ENCODE results near the gene CBFB.

CBFB gene

DNA sequence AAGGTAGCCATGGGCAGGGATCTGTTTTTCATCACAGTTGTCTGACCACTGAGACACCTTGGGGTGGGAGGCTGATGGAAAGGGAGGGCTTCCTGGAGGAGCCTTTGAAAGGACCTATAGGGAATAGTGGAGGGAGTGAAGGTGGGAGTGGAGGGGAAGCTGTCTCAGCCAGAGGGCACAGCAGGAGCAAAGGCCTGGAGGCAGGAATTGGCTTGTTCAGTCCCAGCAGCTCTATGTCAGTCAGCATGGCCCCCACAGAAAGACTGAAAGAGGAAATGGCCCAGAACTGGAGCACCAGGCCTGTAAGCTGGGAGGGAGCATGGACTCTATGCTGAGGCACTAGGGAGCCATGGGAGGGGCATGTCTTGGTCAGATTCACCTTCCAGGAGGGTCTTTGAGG is 12.8 kb upstream of the CBFB start:
- no peak for DNase-seq (ENCODE audit: extremely low read depth in 1 of 2, low read depth in 1 of 2)

DNA sequence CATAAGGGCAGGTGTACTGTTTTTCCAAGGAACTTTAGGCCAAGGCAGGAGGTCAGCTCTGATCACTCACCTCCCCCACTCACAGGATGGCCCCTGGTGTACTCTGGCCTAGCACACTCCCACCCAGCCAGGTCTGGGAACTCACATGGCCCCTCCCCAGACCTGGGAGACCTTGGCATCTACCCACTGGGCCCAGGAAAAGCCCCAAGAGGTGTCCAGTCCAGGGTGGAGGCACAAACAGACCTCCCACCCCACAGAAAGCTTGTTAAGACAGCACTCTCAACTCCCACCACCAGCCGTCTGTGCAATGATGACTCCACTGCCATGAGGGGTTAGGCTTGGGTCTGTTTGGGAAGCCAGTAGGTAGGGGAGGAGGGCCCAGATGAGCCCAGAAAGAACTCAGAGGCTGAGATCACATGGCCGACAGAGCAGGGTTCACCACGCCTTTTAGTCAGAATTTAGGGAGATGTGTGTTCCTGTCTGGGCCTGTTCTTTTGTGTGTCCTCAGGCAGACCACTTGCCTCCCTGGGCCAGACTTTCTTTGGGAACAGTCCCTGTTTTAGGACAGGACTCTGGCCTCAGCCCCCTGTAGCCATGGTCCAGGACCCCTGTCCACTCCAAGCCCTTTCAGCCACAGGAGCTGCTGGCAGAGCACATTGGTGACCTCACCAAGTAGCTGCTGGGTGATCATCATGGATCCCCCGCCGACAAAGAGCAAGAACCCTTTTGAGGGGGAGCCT is 12.1 kb upstream of the CBFB start:
- no peak for DNase-seq (ENCODE audit: extremely low read depth in 1 of 2, low read depth in 1 of 2)

DNA sequence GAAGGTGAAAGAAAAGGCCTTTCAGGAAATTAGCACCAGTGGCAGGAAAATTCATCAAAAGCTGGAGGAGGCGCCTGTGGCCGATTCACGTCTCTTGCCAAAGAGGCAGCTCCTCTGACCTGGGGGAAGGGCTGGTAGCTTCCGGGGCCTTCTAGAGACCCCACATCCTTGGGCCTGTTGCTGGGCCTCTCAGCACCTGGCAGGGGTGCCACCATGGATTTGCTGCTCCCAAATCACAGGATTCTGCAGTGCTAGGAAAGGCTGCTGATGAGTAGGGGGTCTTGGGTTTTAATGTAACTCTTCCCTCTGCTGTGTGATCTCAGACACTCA is 11.6 kb upstream of the CBFB start:
- DNase-seq (ENCODE audit: extremely low read depth in 1 of 2, low read depth in 1 of 2) = no peak

DNA sequence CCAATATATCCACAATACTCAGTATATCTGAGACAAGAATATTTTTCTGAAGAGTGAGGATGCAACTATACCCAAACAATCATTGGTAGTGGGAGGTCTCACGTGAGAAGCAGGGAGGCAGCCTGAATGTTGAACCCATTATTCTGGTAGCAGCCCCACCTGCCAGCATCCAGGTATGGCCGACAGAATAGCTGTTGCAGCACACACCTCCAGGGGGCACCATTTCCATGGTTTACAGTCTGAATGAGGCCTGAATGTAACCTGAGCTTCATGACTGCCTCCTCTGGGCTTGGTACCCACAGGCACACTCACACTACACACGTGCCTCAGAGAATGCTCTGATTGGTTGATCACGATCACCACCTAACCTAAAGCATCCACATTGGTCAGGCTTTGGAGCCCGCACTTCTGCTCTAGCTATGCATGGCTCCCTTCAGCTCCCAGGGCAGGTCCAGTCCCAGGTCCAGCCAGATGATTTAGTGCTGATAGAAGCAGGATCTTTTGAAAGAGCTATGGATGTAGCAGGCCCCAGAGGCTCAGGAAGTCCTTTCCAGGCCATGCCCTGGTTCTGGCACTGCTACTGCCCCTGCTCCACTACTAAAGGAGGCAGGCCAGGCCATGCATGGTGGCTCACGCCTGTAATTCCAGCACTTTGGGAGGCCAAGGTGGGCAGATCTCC is 11.0 kb upstream of the CBFB start:
- peak; percentile 59 to 85 for DNase-seq (ENCODE audit: extremely low read depth in 1 of 2, low read depth in 1 of 2)

DNA sequence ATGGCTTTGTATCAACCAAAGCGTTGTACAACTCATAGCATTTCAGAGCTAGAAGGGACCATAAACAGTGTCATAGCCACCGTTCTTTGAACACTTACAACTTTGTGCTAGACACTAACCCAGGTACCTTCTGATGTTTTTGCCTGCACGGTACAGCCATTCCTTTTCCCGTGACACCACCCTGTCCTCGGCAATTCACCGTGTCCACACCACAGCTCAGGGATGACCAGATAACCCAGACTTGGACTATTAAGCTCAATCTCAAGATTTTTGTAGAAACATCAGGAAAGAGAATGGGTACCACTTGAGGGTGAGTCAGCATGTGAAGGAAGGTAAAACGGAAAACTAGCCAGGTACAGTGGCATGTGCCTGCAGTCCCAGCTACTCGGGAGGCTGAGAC is 9.8 kb upstream of the CBFB start:
- DNase-seq (ENCODE audit: extremely low read depth in 1 of 2, low read depth in 1 of 2) = no peak

DNA sequence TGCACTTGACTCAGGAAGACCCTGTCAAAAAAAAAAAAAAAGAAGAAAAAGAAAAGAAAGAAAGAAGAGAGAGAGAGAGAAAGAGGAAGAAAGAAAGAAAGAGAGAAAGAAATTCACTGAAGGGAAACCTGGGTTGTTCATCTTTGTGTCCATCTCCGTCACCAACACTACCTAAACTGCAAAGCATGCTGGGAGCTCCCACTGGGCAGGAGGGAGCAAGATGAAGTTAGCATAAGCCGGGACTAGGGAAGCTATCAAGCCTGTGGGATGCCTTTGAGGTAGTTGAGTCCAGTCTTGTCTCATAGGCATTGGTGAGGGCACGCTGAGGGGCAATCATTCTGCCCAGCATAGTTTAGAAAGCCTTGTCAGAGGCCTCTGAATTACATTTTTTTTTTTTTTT is 7.6 kb upstream of the CBFB start:
- no peak for DNase-seq (ENCODE audit: extremely low read depth in 1 of 2, low read depth in 1 of 2)

DNA sequence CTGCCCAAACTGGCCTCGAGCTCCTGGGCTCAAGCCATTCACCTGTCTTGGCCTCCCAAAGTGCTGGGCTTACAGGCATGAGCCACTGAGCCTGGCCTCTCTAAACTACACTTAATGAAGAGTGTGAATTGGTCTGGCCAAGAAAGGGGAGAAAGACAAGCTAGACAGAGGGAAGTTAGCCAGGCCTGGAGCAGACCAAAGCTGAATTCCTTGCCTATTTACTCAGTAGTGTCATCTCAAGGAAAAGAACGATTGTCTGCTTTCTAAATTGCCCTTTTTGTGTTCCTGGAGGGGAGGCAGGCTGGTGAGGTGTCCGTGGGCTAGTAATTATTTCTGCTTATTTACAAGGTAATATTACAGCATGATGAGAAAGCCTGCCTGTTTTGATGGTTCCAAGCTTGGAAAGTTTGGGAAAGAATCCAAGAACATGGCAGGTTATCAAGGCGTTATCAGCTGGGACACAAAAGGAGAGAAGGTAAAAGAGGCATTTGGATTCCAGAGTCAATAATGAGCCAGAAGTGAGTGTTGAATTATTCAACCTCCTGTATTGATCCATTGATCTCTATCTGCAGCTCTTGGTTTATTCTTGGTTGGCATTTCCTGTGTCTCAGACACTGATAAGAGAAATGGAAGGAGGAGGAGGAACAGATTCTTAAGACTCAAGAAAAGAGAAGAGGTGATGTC is 6.3 kb upstream of the CBFB start:
- no peak for DNase-seq (ENCODE audit: extremely low read depth in 1 of 2, low read depth in 1 of 2)

DNA sequence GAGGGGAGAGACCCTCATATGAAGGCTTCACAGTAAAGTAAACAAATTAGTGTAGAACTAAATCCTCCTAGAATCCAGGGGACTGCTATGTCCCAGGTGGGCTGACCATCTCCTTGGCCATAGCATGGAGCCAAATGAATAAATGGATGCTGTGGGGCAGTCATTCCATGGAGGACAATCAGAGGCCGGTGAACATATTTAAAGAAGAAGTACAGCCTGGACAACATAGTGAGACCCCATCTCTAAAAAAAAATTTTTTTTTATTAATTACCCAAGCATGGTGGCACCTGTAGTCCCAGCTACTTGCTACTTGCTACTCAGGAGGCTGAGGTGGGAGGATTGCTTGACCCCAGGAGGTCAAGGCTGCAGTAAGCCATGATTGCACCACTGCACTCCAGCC is 5.3 kb upstream of the CBFB start:
- no peak for DNase-seq (ENCODE audit: extremely low read depth in 1 of 2, low read depth in 1 of 2)

DNA sequence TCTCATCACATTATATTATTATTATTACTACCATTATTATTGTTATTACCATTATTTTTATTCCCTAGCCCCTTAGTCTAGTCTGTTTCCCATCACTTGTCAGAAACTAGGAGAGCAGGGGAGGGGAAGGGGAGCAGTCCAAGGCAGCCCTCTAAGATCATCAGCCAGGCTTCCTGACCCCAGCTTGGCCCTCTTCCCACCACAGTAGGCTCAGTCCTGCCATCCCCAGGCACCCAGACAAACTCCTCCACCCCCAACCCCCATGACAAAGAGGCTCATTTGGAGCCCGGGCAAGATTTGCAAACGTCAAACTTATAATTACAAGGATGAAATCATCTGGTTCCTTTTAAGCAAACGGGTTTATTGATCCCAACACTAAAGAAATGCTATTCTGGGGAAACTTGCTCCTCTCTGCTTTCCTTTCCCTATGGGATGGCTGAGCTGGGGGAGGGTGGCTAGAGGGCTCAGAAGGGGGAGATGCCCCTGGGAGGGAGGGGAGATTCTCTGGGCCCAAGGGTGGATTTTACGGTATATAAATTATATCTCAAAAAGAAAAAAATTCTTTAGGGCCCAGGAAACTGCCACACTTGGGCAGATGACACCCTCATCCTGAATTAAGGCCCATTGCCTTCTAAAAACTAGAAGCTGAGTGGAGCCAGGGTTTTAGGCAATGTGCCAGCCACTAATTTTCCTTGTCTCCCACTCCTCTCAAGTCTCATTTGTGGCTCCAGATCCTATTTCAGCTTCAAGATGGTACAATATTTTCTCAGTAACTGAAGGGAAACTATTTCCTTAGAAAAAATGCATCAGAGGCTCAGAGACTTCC is 4.4 kb upstream of the CBFB start:
- no peak for DNase-seq (ENCODE audit: extremely low read depth in 1 of 2, low read depth in 1 of 2)

DNA sequence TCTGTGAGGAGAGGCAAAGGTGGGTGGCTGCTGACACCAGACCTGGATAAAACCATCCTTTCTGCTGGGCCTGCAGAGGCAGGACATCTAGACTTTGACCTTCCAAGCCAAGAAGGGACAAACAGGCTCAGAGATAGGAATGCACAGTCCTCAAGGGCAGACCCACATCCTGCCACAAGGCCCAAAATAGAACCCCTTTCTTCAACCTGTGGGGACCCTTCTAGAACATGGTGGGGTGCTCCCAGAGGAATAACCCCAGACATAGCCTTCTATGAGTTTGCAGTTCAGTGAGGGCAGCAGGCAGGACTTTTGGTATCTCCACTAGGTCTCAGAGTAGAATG is 3.8 kb upstream of the CBFB start:
- DNase-seq (ENCODE audit: extremely low read depth in 1 of 2, low read depth in 1 of 2) = no peak

DNA sequence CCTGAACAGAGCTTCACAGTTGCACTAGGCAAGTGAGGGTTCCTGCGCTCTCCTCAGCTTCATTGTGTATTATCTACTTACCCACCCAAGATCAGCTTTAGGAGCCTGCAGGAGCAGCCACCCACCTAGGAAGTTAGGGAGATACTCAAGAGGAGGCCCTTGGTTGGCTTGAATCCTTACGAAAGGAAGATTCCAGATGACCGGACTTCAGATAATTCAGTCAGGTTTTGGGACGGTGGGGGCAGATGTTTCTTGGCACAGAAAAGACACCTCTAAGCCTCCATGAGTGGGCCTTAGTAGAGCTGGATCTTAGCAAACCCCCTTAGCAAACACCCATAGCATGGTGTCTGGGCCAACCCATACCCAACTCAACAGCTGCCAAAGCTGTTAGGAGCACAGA is 2.4 kb upstream of the CBFB start:
- DNase-seq (ENCODE audit: extremely low read depth in 1 of 2, low read depth in 1 of 2) = no peak

DNA sequence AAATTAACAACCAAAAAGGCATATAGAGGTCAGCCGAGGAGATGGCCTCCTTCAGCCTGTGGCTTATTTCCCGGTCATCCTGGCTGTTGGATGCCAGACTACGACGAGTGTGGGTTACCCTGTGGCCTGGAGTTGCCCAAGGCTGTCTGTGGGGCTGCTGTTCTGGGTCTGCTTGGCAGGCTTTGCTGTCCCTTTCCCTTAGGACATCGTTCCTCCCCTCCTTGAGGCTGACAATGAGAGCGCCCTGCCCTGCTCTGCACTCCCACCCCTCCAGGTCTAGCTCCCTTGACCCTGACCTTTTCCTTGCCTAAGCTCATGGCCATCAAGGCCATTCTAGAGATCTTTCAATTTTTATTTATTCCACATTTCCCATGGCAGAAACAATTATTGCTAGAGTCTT is 1.9 kb upstream of the CBFB start:
- no peak for DNase-seq (ENCODE audit: extremely low read depth in 1 of 2, low read depth in 1 of 2)

DNA sequence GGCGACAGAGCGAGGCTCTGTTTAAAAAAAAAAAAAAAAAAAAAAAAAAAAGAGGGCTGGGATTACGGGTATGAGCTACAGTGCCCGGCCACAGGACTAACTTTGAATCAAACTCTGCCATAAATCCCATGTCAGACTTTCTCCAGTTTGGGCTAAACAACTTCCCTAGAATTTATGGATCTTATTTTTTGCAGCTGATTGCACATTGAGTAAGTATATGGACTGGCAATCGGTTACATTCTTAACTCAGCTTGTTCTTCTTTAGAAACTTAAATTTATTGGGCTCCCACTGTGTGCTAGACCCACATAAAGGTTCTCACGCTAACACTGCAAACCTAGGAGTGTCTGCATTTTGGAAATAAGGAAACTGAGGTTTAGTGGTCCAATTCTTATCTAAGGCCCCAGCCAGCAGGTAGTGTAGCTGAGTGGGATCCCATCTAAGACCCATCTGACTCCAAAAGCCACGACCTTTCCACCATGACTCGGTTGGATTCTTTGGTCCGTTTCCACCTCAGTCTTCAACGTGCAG is 718 bp upstream of the CBFB start:
- no peak for DNase-seq (ENCODE audit: extremely low read depth in 1 of 2, low read depth in 1 of 2)

DNA sequence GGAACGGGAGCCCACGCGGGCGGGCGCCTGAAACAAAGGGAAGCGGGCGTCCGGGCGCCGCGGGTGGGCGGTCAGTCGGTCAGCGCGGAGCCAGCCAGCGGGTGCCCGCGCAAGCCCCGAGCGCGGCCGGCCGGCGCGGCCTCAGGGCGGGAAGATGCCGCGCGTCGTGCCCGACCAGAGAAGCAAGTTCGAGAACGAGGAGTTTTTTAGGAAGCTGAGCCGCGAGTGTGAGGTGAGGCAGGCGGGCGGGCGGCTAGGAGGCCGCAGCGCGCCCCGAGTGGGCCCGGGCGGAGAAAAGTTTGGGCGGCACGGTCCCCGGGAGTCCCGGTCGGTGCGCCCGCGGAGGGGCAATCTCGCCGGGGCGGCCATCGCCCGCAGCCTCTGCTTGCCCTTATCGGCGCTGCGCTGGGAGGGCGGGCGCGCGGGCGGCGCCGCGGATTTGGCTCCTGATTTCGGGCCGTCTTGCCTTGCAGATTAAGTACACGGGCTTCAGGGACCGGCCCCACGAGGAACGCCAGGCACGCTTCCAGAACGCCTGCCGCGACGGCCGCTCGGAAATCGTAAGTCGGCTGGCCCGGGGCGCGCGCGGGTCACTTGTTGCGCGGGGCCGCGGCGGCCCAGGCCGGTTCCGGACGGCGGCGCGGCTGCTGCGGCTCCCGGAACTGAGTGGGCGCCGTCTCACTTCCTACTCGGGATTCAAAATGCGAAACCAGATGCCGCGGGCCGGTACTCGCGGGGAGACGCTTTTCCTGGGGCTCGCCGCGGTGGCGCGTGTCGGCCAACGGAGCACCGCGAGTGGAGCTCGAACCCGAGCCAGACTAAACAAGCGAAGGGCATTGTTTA is 526 bp downstream of the CBFB start:
- peak; percentile 34 to 50 for DNase-seq (ENCODE audit: extremely low read depth in 1 of 2, low read depth in 1 of 2)

DNA sequence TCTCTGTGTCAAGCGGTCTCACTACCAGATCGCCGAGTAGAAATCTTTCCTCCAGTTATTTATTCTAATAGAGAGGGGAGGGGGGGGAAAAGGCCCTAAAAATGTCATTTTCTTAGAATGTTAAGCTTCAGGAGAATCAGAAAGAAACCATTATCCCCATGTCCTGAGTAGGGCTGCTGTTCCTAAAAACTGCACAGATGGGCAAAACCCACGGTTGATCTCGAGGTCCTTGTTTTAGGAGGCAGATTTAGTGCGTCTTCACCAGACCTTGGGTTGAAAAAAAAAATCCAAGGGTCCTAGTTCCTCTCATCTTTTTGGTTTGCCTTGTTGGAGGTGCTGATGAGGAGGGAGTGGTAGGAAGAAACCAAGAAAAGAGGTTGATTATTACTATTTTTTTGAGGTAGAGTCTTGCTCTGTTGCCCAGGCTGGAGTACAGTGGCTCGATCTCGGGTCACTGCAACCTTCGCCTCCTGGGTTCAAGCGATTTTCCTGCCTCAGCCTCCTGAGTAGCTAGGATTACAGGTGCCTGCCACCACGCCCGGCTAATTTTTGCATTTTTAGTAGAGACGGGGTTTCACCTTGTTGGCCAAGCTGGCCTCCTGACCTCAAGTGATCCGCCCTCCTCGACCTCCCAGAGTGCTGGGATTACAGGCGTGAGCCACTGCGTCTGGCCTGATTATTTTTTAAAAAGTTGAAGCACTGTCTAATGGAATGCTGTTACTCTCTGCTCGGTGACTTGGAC is 1.4 kb downstream of the CBFB start:
- no peak for DNase-seq (ENCODE audit: extremely low read depth in 1 of 2, low read depth in 1 of 2)

DNA sequence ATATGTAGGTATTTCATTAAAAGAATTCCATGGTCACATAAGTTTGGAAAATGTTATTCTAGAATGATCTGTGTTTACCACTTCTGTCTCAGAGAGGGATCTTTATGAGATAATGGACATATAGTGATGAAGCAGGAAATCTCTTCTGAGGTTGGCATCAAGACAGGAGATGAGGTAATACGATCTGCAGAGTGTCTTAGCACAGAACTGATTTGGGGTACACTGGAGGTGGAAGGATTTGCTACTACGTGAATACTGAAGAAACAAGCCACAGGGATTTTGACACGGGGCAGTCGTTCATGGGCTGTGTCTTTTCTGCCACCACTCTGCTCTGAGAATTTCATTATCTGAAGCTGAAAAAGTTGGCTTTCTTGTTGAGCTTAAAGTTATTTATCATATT is 5.5 kb downstream of the CBFB start:
- no peak for DNase-seq (ENCODE audit: extremely low read depth in 1 of 2, low read depth in 1 of 2)

DNA sequence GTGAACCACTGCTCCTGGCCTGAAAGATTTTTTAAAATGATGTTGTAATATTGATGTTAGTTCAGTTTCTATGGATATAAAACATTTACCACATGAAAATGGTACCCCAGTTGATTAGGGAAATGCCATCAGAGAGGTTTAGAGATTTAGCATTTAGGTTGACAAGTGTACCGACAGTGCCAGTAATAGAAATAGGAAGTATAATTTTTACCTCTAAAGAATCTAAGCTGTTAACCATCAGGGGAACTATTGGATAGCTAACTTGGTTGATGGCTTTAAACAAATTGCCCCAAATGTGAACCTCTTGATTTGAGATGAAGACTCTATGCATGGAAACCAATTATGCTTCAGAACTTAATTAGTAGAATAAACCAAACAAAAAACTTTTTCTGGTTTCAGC is 6.4 kb downstream of the CBFB start:
- DNase-seq (ENCODE audit: extremely low read depth in 1 of 2, low read depth in 1 of 2) = no peak

DNA sequence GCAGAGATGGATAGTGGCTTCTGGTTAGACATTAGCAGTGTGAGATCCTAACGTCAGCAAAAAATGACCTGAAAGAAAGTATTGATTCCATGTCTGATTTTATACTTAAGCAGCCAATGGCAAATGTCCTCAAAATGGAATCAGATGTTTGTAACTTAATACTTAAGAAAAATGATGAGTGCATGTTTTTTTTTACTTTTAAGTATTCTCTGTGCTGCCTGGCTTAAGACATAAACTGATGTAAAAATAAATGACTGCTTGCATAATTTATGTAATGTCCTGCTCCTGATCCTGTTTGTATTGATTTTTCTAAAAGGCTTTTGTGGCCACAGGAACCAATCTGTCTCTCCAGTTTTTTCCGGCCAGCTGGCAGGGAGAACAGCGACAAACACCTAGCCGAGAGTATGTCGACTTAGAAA is 7.4 kb downstream of the CBFB start:
- DNase-seq (ENCODE audit: extremely low read depth in 1 of 2, low read depth in 1 of 2) = no peak

DNA sequence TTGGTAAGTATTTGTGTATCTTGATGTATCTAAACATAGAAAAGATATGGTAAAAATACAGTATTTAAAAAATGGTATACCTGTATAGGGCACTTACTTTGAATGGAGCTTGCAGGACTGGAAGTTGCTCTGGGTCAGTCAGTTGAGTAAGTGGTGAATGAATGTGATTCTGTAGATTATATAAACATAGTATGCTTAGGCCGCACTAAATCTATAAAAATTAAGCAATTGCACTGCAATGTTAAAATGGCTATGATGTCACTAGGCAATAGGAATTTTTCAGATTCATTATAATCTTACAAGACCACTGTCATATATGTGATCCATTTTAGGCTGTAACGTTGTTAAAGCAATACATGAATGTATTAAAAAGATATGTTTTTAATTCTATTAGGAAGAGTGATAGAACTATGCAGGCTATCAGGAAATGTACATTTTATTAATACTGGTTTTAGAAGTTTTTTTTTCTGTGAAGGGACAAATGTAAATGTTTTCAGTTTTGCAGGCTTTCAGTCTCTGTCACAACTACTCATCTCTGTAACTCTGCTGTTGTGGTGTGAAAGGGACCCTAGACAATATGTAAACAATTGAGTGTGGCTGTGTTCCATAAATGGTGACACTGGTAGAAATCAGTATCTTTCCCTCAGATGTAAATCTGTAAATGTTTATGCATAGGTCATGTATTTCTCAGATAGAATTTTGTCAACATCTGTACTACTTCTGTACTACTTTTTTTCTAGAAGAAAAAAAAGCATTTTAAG is 10.5 kb downstream of the CBFB start:
- no peak for DNase-seq (ENCODE audit: extremely low read depth in 1 of 2, low read depth in 1 of 2)

Data from stimulated activated CD8-positive, alpha-beta memory T cell treated with anti-CD3 and anti-CD28 coated beads, Interleukin-7, amount 100 ng/mL, for 48 hours (primary cell).